Keratinocyte (primary cell): ENCODE data around the gene CEACAM19. TPM values are rescaled to one million over a fixed set of nuclear protein-coding genes. Genes with fewer than 3 reads are reported as not detected.

ENCODE experiments used
- DNase-seq: peaks from one replicate; pipeline ENCODE4 v3.0.0-alpha.2; 2011; ENCODE audit warnings: low read depth, missing footprints, low spot score
- FAIRE-seq: peaks from 2 replicates; lab custom pipeline; 2011; peaks lifted over from hg19 to GRCh38; lab: Jason Lieb, UNC
- H2AFZ ChIP-seq: 2 replicates; pipeline ENCODE4 v1.6.0; 2012; ENCODE audit warnings: low read length, control low read depth, inconsistent platforms; ENCODE audit not compliant: control insufficient read depth
- H3K27ac ChIP-seq: 2 replicates; pipeline ENCODE4 v1.5.1; 2011; ENCODE audit warnings: low read length; ENCODE audit not compliant: control insufficient read depth, insufficient read depth
- H3K27me3 ChIP-seq: 3 replicates; pipeline ENCODE4 v1.6.0; 2011; ENCODE audit warnings: low read length; ENCODE audit not compliant: control insufficient read depth, insufficient read depth; ENCODE audit errors: extremely low read depth
- H3K36me3 ChIP-seq, 2 experiments: 2 replicates in 1 of 2; 3 replicates in 1 of 2; pipeline ENCODE4 v1.5.1; 2011; ENCODE audit warnings: low read length in 2 of 2, mild to moderate bottlenecking in 1 of 2; ENCODE audit not compliant: control insufficient read depth in 2 of 2, insufficient read depth in 2 of 2; ENCODE audit errors: extremely low read depth in 1 of 2
- H3K4me1 ChIP-seq: 3 replicates; pipeline ENCODE4 v1.5.1; 2011; ENCODE audit warnings: low read length; ENCODE audit not compliant: control insufficient read depth, insufficient read depth; ENCODE audit errors: extremely low read depth
- H3K4me2 ChIP-seq: 3 replicates; pipeline ENCODE4 v1.6.0; 2011; ENCODE audit warnings: low read depth, low read length; ENCODE audit not compliant: control insufficient read depth, insufficient read depth; ENCODE audit errors: extremely low read depth
- H3K4me3 ChIP-seq, 3 experiments: fragments of 200-600 bp in 1 of 3; sonication (generic) in 1 of 3; 2 replicates in 2 of 3; 3 replicates in 1 of 3; pipeline ENCODE4 v1.5.1; 2011 to 2016; ENCODE audit warnings: low read length in 3 of 3, mild to moderate bottlenecking in 3 of 3, control low read depth in 2 of 3, inconsistent platforms in 1 of 3, low read depth in 1 of 3, mixed read lengths in 1 of 3, mixed run types in 1 of 3, moderate library complexity in 1 of 3; ENCODE audit not compliant: control insufficient read depth in 2 of 3, insufficient read depth in 2 of 3; ENCODE audit errors: extremely low read depth in 1 of 3
- H3K79me2 ChIP-seq: 2 replicates; pipeline ENCODE4 v1.6.0; 2012; ENCODE audit warnings: low read length; ENCODE audit not compliant: control insufficient read depth, insufficient read depth
- H3K9ac ChIP-seq: 3 replicates; pipeline ENCODE4 v1.6.0; 2011; ENCODE audit warnings: low read length; ENCODE audit not compliant: control insufficient read depth, insufficient read depth; ENCODE audit errors: extremely low read depth
- H3K9me1 ChIP-seq: 3 replicates; pipeline ENCODE4 v1.6.0; 2011; ENCODE audit warnings: low read length; ENCODE audit not compliant: control insufficient read depth, insufficient read depth; ENCODE audit errors: extremely low read depth
- H3K9me3 ChIP-seq: 2 replicates; pipeline ENCODE4 v1.5.1; 2012; ENCODE audit warnings: low read depth, low read length; ENCODE audit not compliant: control insufficient read depth
- H4K20me1 ChIP-seq: 3 replicates; pipeline ENCODE4 v1.6.0; 2011; ENCODE audit warnings: low read length; ENCODE audit not compliant: control insufficient read depth, insufficient read depth; ENCODE audit errors: extremely low read depth
- CTCF ChIP-seq, 3 experiments: IDR thresholded peaks in 1 of 3; conservative IDR thresholded peaks in 1 of 3; optimal IDR thresholded peaks in 1 of 3; 2 replicates in 2 of 3; 3 replicates in 1 of 3; pipeline versions ENCODE3 to v1.5.1; 2011; ENCODE audit warnings: low read length in 3 of 3, mild to moderate bottlenecking in 3 of 3, moderate library complexity in 2 of 3, control low read depth in 1 of 3, inconsistent platforms in 1 of 3; ENCODE audit not compliant: insufficient read depth in 2 of 3; ENCODE audit errors: extremely low read depth in 1 of 3
- EZH2 ChIP-seq: IDR thresholded peaks from one replicate; pipeline ENCODE4 v1.6.1; 2012; ENCODE audit warnings: inconsistent platforms, mild to moderate bottlenecking, low read length, moderate library complexity
- dilution Hi-C: fragments of 300-500 bp; cut with MboI; formaldehyde crosslinking; loops from one replicate; pipeline ENCODE4 v1.7.0; 2020; ENCODE audit warnings: low sequenced_read_pairs; ENCODE audit not compliant: extremely low pct_ligation_motif_present
- polyA plus RNA-seq, 5 experiments: library from polyadenylated mRNA; depleted of rRNA in 3 of 5; stranded (reverse) in 3 of 5; stranded (forward) in 1 of 5; unstranded in 1 of 5; fragments of >200 nt; gene quantifications; 1 replicate in 1 of 5; 2 replicates in 3 of 5; 3 replicates in 1 of 5; pipeline versions ENCODE4 v1.2.1 to v1.2.3, GENCODE V29; 2011 to 2012; ENCODE audit warnings: missing spikeins in 2 of 5, low read depth in 1 of 5, low replicate concordance in 1 of 5

Gene CEACAM19
- polyA plus RNA-seq, 1 donor (not counting 4 experiments of a cell fraction or from before 2014, with no cell fraction given) = 3.7 TPM

DNA sequence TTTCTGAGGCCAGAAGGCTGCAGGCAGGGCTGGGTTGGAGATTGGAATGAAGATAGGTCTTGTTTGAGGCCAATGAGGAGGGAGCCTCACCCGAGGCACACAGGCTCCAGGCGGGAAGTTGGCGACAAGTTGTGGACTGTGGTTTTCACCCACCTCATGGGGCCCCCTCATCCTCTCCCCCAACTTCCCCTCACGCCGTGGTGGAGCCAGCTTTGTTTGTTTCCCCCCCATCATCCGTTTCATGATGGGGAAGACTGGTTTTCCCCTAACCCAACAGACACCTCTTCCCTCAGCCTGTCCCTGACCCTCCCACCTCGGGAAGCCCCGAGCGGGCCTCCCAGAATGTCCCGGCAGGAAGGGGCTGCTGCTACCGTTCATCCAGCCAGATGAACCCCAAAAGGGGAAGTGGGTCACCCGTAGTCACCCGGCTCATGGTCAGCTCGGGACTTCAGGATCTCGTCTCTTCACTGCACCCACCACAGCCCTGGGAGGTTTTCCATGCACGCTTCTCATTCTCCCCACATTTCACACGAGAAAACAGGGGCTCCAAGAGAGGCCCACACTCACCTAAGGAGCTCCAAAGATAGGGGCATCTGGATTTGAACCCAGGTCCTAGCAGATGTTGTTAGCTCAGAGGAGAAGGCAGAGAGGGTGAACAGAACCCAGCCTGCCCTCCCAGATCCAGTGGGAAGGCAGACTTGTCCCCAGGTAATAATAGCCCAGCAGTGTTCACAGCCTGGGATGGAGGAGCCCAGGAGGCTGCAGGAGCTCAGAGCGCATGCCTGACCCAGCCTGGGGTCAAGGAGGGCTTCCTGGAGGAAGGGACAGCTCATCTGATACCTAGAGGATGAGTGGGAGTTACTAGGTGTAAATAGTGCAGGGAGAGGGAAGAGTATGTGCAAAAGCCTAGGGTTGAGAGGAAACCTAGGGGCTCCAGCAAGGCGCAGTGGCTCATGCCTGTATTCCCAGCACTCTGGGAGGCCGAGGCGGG is 51.1 kb downstream of the CEACAM19 start:
- H2AFZ ChIP-seq = no peak overlapping the region
- no peak for DNase-seq
- no peaks in the 10 kb centered on the region for H3K36me3 ChIP-seq
- TF ChIP-seq CTCF (optimal IDR thresholded peaks at IDR 0.05 in 1 of 3, IDR thresholded peaks at IDR 0.05 in 1 of 3, conservative IDR thresholded peaks at IDR 0.05 in 1 of 3; ENCODE audit: extremely low read depth in 1 of 3, insufficient read depth in 2 of 3, low read length in 3 of 3) = no peak
- TF ChIP-seq EZH2 = no peak
- no peaks in the 10 kb centered on the region for H3K9me3 ChIP-seq
- no peak overlapping the region for H3K4me3 ChIP-seq
- H3K9me1 ChIP-seq = no peaks in the 10 kb centered on the region
- H3K4me2 ChIP-seq = no peak overlapping the region
- no peaks in the 10 kb centered on the region for H4K20me1 ChIP-seq
- no peak overlapping the region for H3K9ac ChIP-seq
- H3K27me3 ChIP-seq = no peaks in the 10 kb centered on the region
- dilution Hi-C loops = no loop called here
- H3K27ac ChIP-seq = no peak overlapping the region
- FAIRE-seq = no peak
- no peaks in the 10 kb centered on the region for H3K79me2 ChIP-seq
- peaks cover 20% of the 10 kb centered on the region for H3K4me1 ChIP-seq

DNA sequence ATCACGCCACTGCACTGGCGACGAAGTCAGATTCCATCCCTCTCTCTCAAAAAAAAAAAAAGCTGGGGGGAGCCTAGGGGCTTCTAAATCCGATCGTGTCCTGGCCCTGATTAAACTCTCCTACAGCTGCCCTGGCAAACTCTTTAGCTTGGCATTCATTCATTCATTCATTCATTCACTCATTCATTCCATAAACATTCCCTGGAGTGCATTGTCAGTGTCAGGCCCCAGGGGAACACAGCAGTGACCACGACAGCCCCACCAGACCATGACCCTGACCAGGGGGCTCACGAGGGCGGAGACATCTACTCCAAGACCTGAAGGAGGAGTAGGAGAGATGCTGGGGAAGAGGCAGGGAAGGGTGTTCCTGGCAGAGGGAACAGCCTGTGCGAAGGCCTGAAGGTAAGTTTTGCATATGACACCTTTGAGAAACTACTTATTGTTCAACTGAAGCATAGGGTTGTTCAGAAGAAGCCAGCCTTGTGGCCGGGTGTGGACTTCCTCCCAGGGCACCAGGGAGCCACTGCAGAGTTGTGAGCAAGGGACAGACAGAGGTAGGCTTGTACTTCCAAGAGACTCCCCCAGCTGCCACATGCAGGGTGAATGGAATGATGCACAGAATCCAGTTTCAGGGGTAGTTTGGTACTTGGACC is 52.1 kb downstream of the CEACAM19 start:
- FAIRE-seq = no peak
- H4K20me1 ChIP-seq = no peaks in the 10 kb centered on the region
- H3K27ac ChIP-seq = no peak overlapping the region
- dilution Hi-C loops = no loop called here
- no peaks in the 10 kb centered on the region for H3K9me1 ChIP-seq
- peaks cover 17% of the 10 kb centered on the region for H3K4me1 ChIP-seq
- no peaks in the 10 kb centered on the region for H3K79me2 ChIP-seq
- no peak for TF ChIP-seq CTCF (optimal IDR thresholded peaks at IDR 0.05 in 1 of 3, IDR thresholded peaks at IDR 0.05 in 1 of 3, conservative IDR thresholded peaks at IDR 0.05 in 1 of 3; ENCODE audit: extremely low read depth in 1 of 3, insufficient read depth in 2 of 3, low read length in 3 of 3)
- no peak for TF ChIP-seq EZH2
- H3K36me3 ChIP-seq = no peaks in the 10 kb centered on the region
- no peak for DNase-seq
- H3K9ac ChIP-seq = no peak overlapping the region
- H3K9me3 ChIP-seq = no peaks in the 10 kb centered on the region
- H2AFZ ChIP-seq = no peak overlapping the region
- H3K4me3 ChIP-seq = no peak overlapping the region
- H3K27me3 ChIP-seq = no peaks in the 10 kb centered on the region
- H3K4me2 ChIP-seq = no peak overlapping the region
